AG09309 (cell line): ENCODE results near the gene IGSF3.
"Not testable (repeated sequence)": the region's sequence is repeated elsewhere in the genome, so short reads cannot be mapped to it uniquely, and the experiment has no call there.

Experiments used
- DNase-seq: peaks from one replicate; pipeline ENCODE4 v3.0.0-alpha.2; 2010; ENCODE audit warnings: low read depth
- H3K4me3 ChIP-seq: 2 replicates; pipeline ENCODE4 v1.5.1; 2011; ENCODE audit warnings: mild to moderate bottlenecking, low read depth, low read length, moderate library complexity; ENCODE audit not compliant: control insufficient read depth
- CTCF ChIP-seq: IDR thresholded peaks from 2 replicates; pipeline ENCODE4 v1.5.1; 2011; ENCODE audit warnings: mild to moderate bottlenecking, low read depth, low read length, inconsistent platforms; ENCODE audit not compliant: insufficient read depth, control insufficient read depth; ENCODE audit errors: missing control alignments

IGSF3 gene

GRCh38 chr1:116631554-116631953 lies 36.0 kb downstream of the IGSF3 start:
- not testable (repeated sequence) for H3K4me3 ChIP-seq, DNase-seq

- not testable (repeated sequence) for H3K4me3 ChIP-seq, DNase-seq
Measured at GRCh38 chr1:116630057-116630456, 37.5 kb downstream of the IGSF3 start.

- DNase-seq, H3K4me3 ChIP-seq: not testable (repeated sequence)
Measured at GRCh38 chr1:116629441-116629840, 38.1 kb downstream of the IGSF3 start.

GRCh38 chr1:116628448-116628847 lies 39.1 kb downstream of the IGSF3 start:
- TF ChIP-seq CTCF = no peak
- no peak overlapping the region for H3K4me3 ChIP-seq
- no peak for DNase-seq

GRCh38 chr1:116627357-116627756 lies 40.2 kb downstream of the IGSF3 start:
- not testable (repeated sequence) for H3K4me3 ChIP-seq, DNase-seq

- H3K4me3 ChIP-seq = not testable (repeated sequence)
Measured at GRCh38 chr1:116626915-116627314, 40.6 kb downstream of the IGSF3 start.

GRCh38 chr1:116625155-116625554 lies 42.4 kb downstream of the IGSF3 start:
- H3K4me3 ChIP-seq, DNase-seq: not testable (repeated sequence)

More at GRCh38 chr1:116626915-116627314, 40.6 kb downstream of the IGSF3 start:
- not testable (repeated sequence) for DNase-seq

- DNase-seq = no peak
- no peak for TF ChIP-seq CTCF
- H3K4me3 ChIP-seq = no peak overlapping the region
Measured at GRCh38 chr1:116624040-116624439, 43.5 kb downstream of the IGSF3 start.

GRCh38 chr1:116622496-116622895 lies 45.0 kb downstream of the IGSF3 start:
- H3K4me3 ChIP-seq, DNase-seq: not testable (repeated sequence)

- not testable (repeated sequence) for DNase-seq, H3K4me3 ChIP-seq
Measured at GRCh38 chr1:116621756-116622155, 45.8 kb downstream of the IGSF3 start.

- not testable (repeated sequence) for DNase-seq, H3K4me3 ChIP-seq
Measured at GRCh38 chr1:116620392-116620791, 47.1 kb downstream of the IGSF3 start.

GRCh38 chr1:116619106-116619505 lies 48.4 kb downstream of the IGSF3 start:
- DNase-seq, H3K4me3 ChIP-seq: not testable (repeated sequence)

- H3K4me3 ChIP-seq, DNase-seq: not testable (repeated sequence)
Measured at GRCh38 chr1:116617808-116618207, 49.7 kb downstream of the IGSF3 start.

- DNase-seq, H3K4me3 ChIP-seq: not testable (repeated sequence)
Measured at GRCh38 chr1:116613825-116614224, 53.7 kb downstream of the IGSF3 start.

- DNase-seq, H3K4me3 ChIP-seq: not testable (repeated sequence)
Measured at GRCh38 chr1:116609801-116610371, 57.6 kb downstream of the IGSF3 start.

GRCh38 chr1:116608841-116609240 lies 58.7 kb downstream of the IGSF3 start:
- not testable (repeated sequence) for H3K4me3 ChIP-seq, DNase-seq

- not testable (repeated sequence) for DNase-seq, H3K4me3 ChIP-seq
Measured at GRCh38 chr1:116608151-116608550, 59.4 kb downstream of the IGSF3 start.
